WTC11 (cell line): Measurements from ENCODE around the gene LGALS3.

Experiments used
- JUN ChIP-seq: sonication (generic); formaldehyde crosslinking; IDR thresholded peaks from 2 replicates; pipeline ENCODE4 v1.8.0; 2023; ENCODE audit warnings: mild to moderate bottlenecking, missing genetic modification reagents
- NFE2L1 ChIP-seq: sonication (generic); formaldehyde crosslinking; IDR thresholded peaks from 2 replicates; pipeline ENCODE4 v1.8.1; 2023; ENCODE audit warnings: missing genetic modification reagents
- RORB ChIP-seq: fragments of 250-450 bp; sonication (Bioruptor Pico); IDR thresholded peaks from 2 replicates; pipeline ENCODE4 v1.9.0; 2021; ENCODE audit warnings: mild to moderate bottlenecking
- SP1 ChIP-seq: sonication (generic); formaldehyde crosslinking; conservative IDR thresholded peaks from 2 replicates; pipeline ENCODE4 v1.8.1; 2022; ENCODE audit warnings: missing genetic modification reagents
- TF ChIP-seq, protein P1 (sequence below): fragments of 200-600 bp; IDR thresholded peaks from 2 replicates; pipeline ENCODE4 v1.8.0; 2022; ENCODE audit warnings: antibody characterized with exemption
- TF ChIP-seq, protein P2 (sequence below): sonication (generic); formaldehyde crosslinking; IDR thresholded peaks from 2 replicates; pipeline ENCODE4 v1.8.0; 2022; ENCODE audit warnings: mild to moderate bottlenecking, missing genetic modification reagents

DNA sequence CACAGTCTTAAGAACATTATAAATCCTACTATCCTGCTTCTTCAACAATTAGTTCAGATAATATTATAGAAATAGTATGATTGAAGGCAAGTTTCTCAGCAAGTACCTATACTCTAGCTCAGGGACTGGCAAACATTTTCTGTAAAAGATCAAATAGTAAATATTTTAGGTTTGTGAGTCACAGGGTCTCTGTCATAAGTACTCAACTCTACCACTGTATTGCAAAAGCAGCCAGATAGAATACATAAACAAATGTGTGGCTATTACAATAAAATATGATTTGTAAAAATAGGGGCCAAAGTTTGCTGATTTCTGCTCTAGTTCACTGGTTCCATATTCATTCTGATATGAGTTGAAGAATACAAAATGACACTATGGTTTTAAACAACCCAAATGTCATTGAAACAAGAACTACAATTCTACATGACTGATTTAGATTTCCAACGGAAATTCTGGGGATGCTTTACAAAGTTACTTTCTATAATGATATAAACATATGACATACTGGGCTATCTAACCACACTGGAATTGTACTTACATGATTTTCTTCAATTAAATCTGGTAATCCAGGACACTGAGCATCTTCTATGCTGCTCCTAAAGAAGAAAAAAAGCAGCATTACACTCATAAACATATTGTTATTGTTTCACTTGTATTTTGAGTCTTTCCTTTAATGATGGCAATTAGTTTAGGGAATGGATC is 23.2 kb downstream of the LGALS3 start:
- TF ChIP-seq, protein P1, sequence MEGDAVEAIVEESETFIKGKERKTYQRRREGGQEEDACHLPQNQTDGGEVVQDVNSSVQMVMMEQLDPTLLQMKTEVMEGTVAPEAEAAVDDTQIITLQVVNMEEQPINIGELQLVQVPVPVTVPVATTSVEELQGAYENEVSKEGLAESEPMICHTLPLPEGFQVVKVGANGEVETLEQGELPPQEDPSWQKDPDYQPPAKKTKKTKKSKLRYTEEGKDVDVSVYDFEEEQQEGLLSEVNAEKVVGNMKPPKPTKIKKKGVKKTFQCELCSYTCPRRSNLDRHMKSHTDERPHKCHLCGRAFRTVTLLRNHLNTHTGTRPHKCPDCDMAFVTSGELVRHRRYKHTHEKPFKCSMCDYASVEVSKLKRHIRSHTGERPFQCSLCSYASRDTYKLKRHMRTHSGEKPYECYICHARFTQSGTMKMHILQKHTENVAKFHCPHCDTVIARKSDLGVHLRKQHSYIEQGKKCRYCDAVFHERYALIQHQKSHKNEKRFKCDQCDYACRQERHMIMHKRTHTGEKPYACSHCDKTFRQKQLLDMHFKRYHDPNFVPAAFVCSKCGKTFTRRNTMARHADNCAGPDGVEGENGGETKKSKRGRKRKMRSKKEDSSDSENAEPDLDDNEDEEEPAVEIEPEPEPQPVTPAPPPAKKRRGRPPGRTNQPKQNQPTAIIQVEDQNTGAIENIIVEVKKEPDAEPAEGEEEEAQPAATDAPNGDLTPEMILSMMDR = no peak
- TF ChIP-seq, protein P2, sequence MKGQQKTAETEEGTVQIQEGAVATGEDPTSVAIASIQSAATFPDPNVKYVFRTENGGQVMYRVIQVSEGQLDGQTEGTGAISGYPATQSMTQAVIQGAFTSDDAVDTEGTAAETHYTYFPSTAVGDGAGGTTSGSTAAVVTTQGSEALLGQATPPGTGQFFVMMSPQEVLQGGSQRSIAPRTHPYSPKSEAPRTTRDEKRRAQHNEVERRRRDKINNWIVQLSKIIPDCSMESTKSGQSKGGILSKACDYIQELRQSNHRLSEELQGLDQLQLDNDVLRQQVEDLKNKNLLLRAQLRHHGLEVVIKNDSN (CRISPR knock-in tag) = no peak
- no peak for TF ChIP-seq SP1 (CRISPR knock-in tag)
- no peak for TF ChIP-seq RORB
- TF ChIP-seq NFE2L1 (CRISPR knock-in tag) = no peak
- no peak for TF ChIP-seq JUN (CRISPR knock-in tag)
